HL-60 (cell line): ENCODE results near the gene DARS1.

ENCODE experiments used
- REST ChIP-seq: IDR thresholded peaks from 2 replicates; pipeline ENCODE4 v1.6.1; 2012; ENCODE audit warnings: low read depth; ENCODE audit not compliant: insufficient replicate concordance
- TF ChIP-seq, protein P1 (sequence below): IDR thresholded peaks from one replicate; pipeline ENCODE4 v1.5.1; 2011; ENCODE audit warnings: low read length, control low read depth, inconsistent platforms; ENCODE audit not compliant: insufficient read depth

DNA sequence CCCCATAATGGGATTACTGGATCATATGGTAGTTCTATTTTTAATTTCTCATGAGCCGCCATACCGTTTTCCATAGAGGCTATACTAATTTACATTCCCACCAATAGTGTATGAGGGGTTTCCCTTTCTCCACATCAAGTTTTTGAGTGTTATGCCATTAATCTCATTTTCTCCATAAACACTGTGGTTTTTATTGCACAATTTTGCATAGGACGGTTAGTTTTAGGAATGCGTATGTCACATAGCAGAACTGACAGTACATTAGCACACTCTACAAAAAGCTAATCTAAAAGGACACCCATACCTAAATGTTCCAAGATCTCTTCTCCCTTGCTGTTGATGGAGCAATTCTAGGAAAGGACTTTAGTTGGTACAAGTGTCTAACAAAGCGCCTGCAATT is 32.5 kb downstream of the DARS1 start:
- TF ChIP-seq, protein P1, sequence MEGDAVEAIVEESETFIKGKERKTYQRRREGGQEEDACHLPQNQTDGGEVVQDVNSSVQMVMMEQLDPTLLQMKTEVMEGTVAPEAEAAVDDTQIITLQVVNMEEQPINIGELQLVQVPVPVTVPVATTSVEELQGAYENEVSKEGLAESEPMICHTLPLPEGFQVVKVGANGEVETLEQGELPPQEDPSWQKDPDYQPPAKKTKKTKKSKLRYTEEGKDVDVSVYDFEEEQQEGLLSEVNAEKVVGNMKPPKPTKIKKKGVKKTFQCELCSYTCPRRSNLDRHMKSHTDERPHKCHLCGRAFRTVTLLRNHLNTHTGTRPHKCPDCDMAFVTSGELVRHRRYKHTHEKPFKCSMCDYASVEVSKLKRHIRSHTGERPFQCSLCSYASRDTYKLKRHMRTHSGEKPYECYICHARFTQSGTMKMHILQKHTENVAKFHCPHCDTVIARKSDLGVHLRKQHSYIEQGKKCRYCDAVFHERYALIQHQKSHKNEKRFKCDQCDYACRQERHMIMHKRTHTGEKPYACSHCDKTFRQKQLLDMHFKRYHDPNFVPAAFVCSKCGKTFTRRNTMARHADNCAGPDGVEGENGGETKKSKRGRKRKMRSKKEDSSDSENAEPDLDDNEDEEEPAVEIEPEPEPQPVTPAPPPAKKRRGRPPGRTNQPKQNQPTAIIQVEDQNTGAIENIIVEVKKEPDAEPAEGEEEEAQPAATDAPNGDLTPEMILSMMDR, result no peak
- TF ChIP-seq REST, result no peak
